GM23338 (cell line): Measurements from ENCODE around the gene GASK1B. TPM values are rescaled to one million over a fixed set of nuclear protein-coding genes. Genes with fewer than 3 reads are reported as not detected.

Experiments used
- ATAC-seq: fragments of 200-7000 bp; cut with Tn5 transposase; 3 replicates; pipeline ENCODE4 v1.9.1; 2020
- DNase-seq: peaks from one replicate; pipeline ENCODE4 v3.0.0-alpha.2; 2015; ENCODE audit warnings: low spot score
- H2AFZ ChIP-seq: fragments of 200-600 bp; sonication (generic); 2 replicates; pipeline ENCODE4 v1.8.0; 2016; ENCODE audit warnings: antibody characterized with exemption, mild to moderate bottlenecking, moderate library complexity
- H3F3A ChIP-seq: fragments of 200-600 bp; sonication (generic); replicated peaks from 2 replicates; pipeline ENCODE4 v1.8.0; 2017; ENCODE audit warnings: antibody characterized with exemption, mixed run types, low read depth
- H3K27ac ChIP-seq: fragments of 200-600 bp; sonication (generic); 2 replicates; pipeline ENCODE4 v1.6.1; 2016; ENCODE audit warnings: low read depth
- H3K27me3 ChIP-seq: fragments of 200-600 bp; sonication (generic); 2 replicates; pipeline ENCODE4 v1.8.0; 2016; ENCODE audit warnings: mild to moderate bottlenecking, mixed run types, moderate library complexity; ENCODE audit not compliant: insufficient read depth
- H3K36me3 ChIP-seq: fragments of 200-600 bp; sonication (generic); 2 replicates; pipeline ENCODE4 v1.8.0; 2016; ENCODE audit warnings: mild to moderate bottlenecking; ENCODE audit not compliant: insufficient read depth
- H3K4me1 ChIP-seq: fragments of 200-600 bp; sonication (generic); 2 replicates; pipeline ENCODE4 v1.8.0; 2016; ENCODE audit warnings: mild to moderate bottlenecking, moderate library complexity; ENCODE audit not compliant: insufficient read depth
- H3K4me2 ChIP-seq: fragments of 200-600 bp; sonication (generic); 2 replicates; pipeline ENCODE4 v1.7.1; 2017; ENCODE audit warnings: mixed run types
- H3K4me3 ChIP-seq: fragments of 200-600 bp; sonication (generic); 2 replicates; pipeline ENCODE4 v1.6.1; 2016; ENCODE audit warnings: mixed run types
- H3K79me2 ChIP-seq: fragments of 200-600 bp; sonication (generic); replicated peaks from 2 replicates; pipeline ENCODE4 v1.8.0; 2017; ENCODE audit warnings: mild to moderate bottlenecking; ENCODE audit not compliant: insufficient read depth
- H3K9me2 ChIP-seq: fragments of 200-600 bp; sonication (generic); 2 replicates; pipeline ENCODE4 v1.8.0; 2017; ENCODE audit not compliant: insufficient read depth
- H4K20me1 ChIP-seq: fragments of 200-600 bp; sonication (generic); replicated peaks from 2 replicates; pipeline ENCODE4 v1.8.0; 2017; ENCODE audit warnings: mild to moderate bottlenecking; ENCODE audit not compliant: insufficient read depth
- H3K27ac Mint-ChIP-seq: 2 replicates; pipeline ENCODE4 v1.8.0; 2020; ENCODE audit warnings: inconsistent platforms, mild to moderate bottlenecking, moderate library complexity, mixed read lengths
- H3K27me3 Mint-ChIP-seq: 3 replicates; pipeline ENCODE4 v1.8.0; 2022; ENCODE audit warnings: low read depth, mild to moderate bottlenecking, moderate library complexity, mixed read lengths, inconsistent platforms; ENCODE audit not compliant: insufficient read depth, poor library complexity
- H3K36me3 Mint-ChIP-seq: 3 replicates; pipeline ENCODE4 v1.8.0; 2021; ENCODE audit warnings: low read depth, mild to moderate bottlenecking, inconsistent platforms, moderate library complexity, mixed read lengths
- H3K4me1 Mint-ChIP-seq: 3 replicates; pipeline ENCODE4 v1.8.0; 2020; ENCODE audit warnings: mild to moderate bottlenecking, inconsistent platforms, mixed read lengths
- H3K4me3 Mint-ChIP-seq: 3 replicates; pipeline ENCODE4 v1.8.0; 2021; ENCODE audit warnings: moderate library complexity, mild to moderate bottlenecking, inconsistent platforms, mixed read lengths
- H3K9me3 Mint-ChIP-seq: 3 replicates; pipeline ENCODE4 v1.8.0; 2020; ENCODE audit warnings: moderate library complexity, mild to moderate bottlenecking, inconsistent platforms, mixed read lengths
- EZH2 ChIP-seq: fragments of 200-600 bp; sonication (generic); IDR thresholded peaks from one replicate; pipeline ENCODE4 v1.8.0; 2017; ENCODE audit warnings: antibody characterized with exemption, mild to moderate bottlenecking, low read depth; ENCODE audit not compliant: unreplicated experiment
- POLR2AphosphoS5 ChIP-seq: IDR thresholded peaks from 2 replicates; pipeline ENCODE4 v1.6.1; 2016; ENCODE audit warnings: antibody characterized with exemption, low read depth
- REST ChIP-seq: IDR thresholded peaks from one replicate; pipeline ENCODE4 v1.6.1; 2018; ENCODE audit warnings: antibody characterized with exemption; ENCODE audit not compliant: unreplicated experiment
- STAT1 ChIP-seq: IDR thresholded peaks from one replicate; pipeline ENCODE4 v1.6.1; 2016; ENCODE audit warnings: antibody characterized with exemption; ENCODE audit not compliant: unreplicated experiment
- ZNF114 ChIP-seq: fragments of 250-450 bp; sonication (Bioruptor Pico); IDR thresholded peaks from 2 replicates; pipeline ENCODE4 v1.5.0; 2020; ENCODE audit warnings: mild to moderate bottlenecking, moderate library complexity
- ZNF331 ChIP-seq: fragments of 250-450 bp; sonication (Bioruptor Pico); IDR thresholded peaks from 2 replicates; pipeline ENCODE4 v1.5.0; 2020; ENCODE audit warnings: low read depth, mild to moderate bottlenecking, moderate library complexity
- ZNF462 ChIP-seq: fragments of 250-450 bp; sonication (Bioruptor Pico); IDR thresholded peaks from 2 replicates; pipeline ENCODE4 v1.5.0; 2020; ENCODE audit warnings: mild to moderate bottlenecking, moderate library complexity
- polyA plus RNA-seq: library from polyadenylated mRNA; unstranded; fragments of >200 nt; fragmentation: Nextera tagmentation; extraction: Ambion mirVana; gene quantifications from 2 replicates; pipeline ENCODE4 v1.2.1, GENCODE V29; 2016
- total RNA-seq: library from RNA; depleted of rRNA; stranded (reverse); fragments of >200 nt; shearing (Covaris generic); gene quantifications from 2 replicates; pipeline ENCODE4 v1.2.3, GENCODE V29; 2014

Gene GASK1B
- total and polyA plus RNA-seq, 2 experiments from 2014 or later = not detected

DNA sequence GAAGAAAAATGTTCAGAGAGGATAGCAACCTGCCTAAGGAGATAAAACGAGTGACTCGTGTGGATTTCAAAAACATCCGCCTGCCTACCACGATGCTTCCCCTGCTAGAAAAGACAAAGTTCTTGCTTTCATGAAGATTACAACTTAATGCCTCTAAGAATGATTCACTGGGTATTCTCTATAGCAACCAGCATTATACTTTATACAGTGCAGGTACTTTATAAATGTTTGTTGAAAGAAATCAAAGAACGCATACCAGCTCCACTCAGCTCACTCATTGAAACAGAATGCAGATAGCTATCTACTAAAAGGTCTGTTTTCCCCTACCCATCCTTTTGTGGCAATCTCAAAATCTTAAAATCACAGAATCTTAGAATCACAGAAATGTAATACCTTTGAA, 33.7 kb downstream of the GASK1B start:
- H3K4me3 Mint-ChIP-seq = no peak overlapping the region
- TF ChIP-seq STAT1 (no peak), ZNF331 (no peak), REST (no peak), POLR2AphosphoS5 (no peak)
- Histone ChIP-seq H3K36me3 (no peaks in the 10 kb centered on the region), H3K27ac (no peak overlapping the region), H3K9me2 (no peaks in the 10 kb centered on the region), H3K4me1 (no peaks in the 10 kb centered on the region), H4K20me1 (no peaks in the 10 kb centered on the region), H3K4me3 (no peak overlapping the region), H3F3A (no peaks in the 10 kb centered on the region), H3K4me2 (no peak overlapping the region), H2AFZ (no peak overlapping the region), H3K27me3 (no peaks in the 10 kb centered on the region), H3K79me2 (no peaks in the 10 kb centered on the region)
- ATAC-seq (no peak), DNase-seq (no peak)
- H3K27me3 Mint-ChIP-seq = no peaks in the 10 kb centered on the region
- no peak overlapping the region; the same call in 1 of the 2 replicates for H3K27ac Mint-ChIP-seq
- H3K9me3 Mint-ChIP-seq = no peaks in the 10 kb centered on the region
- no peaks in the 10 kb centered on the region for H3K36me3 Mint-ChIP-seq
- H3K4me1 Mint-ChIP-seq = no peaks in the 10 kb centered on the region

- no peaks in the 10 kb centered on the region for H3K27me3 ChIP-seq
- H3K4me2 ChIP-seq = no peak overlapping the region
- Mint-ChIP-seq H3K27ac (no peak overlapping the region), H3K9me3 (no peaks in the 10 kb centered on the region), H3K27me3 (no peaks in the 10 kb centered on the region), H3K4me3 (no peak overlapping the region), H3K4me1 (no peaks in the 10 kb centered on the region), H3K36me3 (no peaks in the 10 kb centered on the region)
- no peaks in the 10 kb centered on the region for H3K36me3 ChIP-seq
- no peak overlapping the region for H3K27ac ChIP-seq
- H3K79me2 ChIP-seq = no peaks in the 10 kb centered on the region
- no peak overlapping the region for H3K4me3 ChIP-seq
- DNase-seq (no peak), ATAC-seq (no peak)
- H3K9me2 ChIP-seq = no peaks in the 10 kb centered on the region
- no peaks in the 10 kb centered on the region for H3K4me1 ChIP-seq
- TF ChIP-seq ZNF114 (CRISPR knock-in tag) (no peak), STAT1 (no peak), EZH2 (no peak), ZNF462 (CRISPR knock-in tag) (no peak)
- H3F3A ChIP-seq = no peaks in the 10 kb centered on the region
- no peak overlapping the region for H2AFZ ChIP-seq
- H4K20me1 ChIP-seq = no peaks in the 10 kb centered on the region
Observed at GRCh38 chr4:158134222-158134621, 38.6 kb downstream of the GASK1B start.
